Cardiac muscle cell (in vitro differentiated cells and primary cell): Measurements from ENCODE around the gene KIAA1191. TPM values are rescaled to one million over a fixed set of nuclear protein-coding genes. Genes with fewer than 3 reads are reported as not detected.

ENCODE experiments used
- polyA plus RNA-seq: library from polyadenylated mRNA; unstranded; fragments of >200 nt; fragmentation: Nextera tagmentation; extraction: Ambion mirVana; gene quantifications from 2 replicates; pipeline ENCODE4 v1.2.1, GENCODE V29; 2016
- total RNA-seq: library from RNA; depleted of rRNA; stranded (reverse); fragments of >200 nt; gene quantifications from 2 replicates; pipeline ENCODE4 v1.2.3, GENCODE V29; 2016

Gene KIAA1191
- total and polyA plus RNA-seq, 2 experiments from 2014 or later, result 118 to 134 TPM

Other genes with a start within 250 kb of the KIAA1191 start
- gene SIMC1, start 123.3 kb downstream of the KIAA1191 start, total RNA-seq, result 17.0 and 18.7 TPM in 2 replicates
- 21.4 and 33.1 TPM in 2 replicates for gene SIMC1, start 123.3 kb downstream of the KIAA1191 start, polyA plus RNA-seq
- gene ARL10, start 3.7 kb upstream of the KIAA1191 start, total RNA-seq, result 10.3 and 29.5 TPM in 2 replicates
- gene ARL10, start 3.7 kb upstream of the KIAA1191 start, polyA plus RNA-seq, result 7.8 and 9.6 TPM in 2 replicates
- 11.5 and 18.0 TPM in 2 replicates for gene NOP16, start 26.8 kb upstream of the KIAA1191 start, total RNA-seq
- gene NOP16, start 26.8 kb upstream of the KIAA1191 start, polyA plus RNA-seq, result 52.0 and 56.7 TPM in 2 replicates
- 203 and 313 TPM in 2 replicates for gene HIGD2A, start 27.0 kb upstream of the KIAA1191 start, total RNA-seq
- 273 and 388 TPM in 2 replicates for gene HIGD2A, start 27.0 kb upstream of the KIAA1191 start, polyA plus RNA-seq
- 187 and 224 TPM in 2 replicates for gene CLTB, start 54.8 kb upstream of the KIAA1191 start, total RNA-seq
- gene CLTB, start 54.8 kb upstream of the KIAA1191 start, polyA plus RNA-seq, result 159 and 222 TPM in 2 replicates
- gene FAF2, start 86.6 kb upstream of the KIAA1191 start, total RNA-seq, result 24.0 and 26.1 TPM in 2 replicates
- 29.0 and 29.8 TPM in 2 replicates for gene FAF2, start 86.6 kb upstream of the KIAA1191 start, polyA plus RNA-seq
- 45.5 and 77.6 TPM in 2 replicates for gene RNF44, start 175.6 kb upstream of the KIAA1191 start, total RNA-seq
- gene RNF44, start 175.6 kb upstream of the KIAA1191 start, polyA plus RNA-seq, result 16.1 and 29.1 TPM in 2 replicates
- 0.07 and 0.60 TPM in 2 replicates for gene CDHR2, start 187.6 kb upstream of the KIAA1191 start, total RNA-seq
- gene CDHR2, start 187.6 kb upstream of the KIAA1191 start, polyA plus RNA-seq, result 0.59 and 1.4 TPM in 2 replicates
- gene GPRIN1, start 248.4 kb upstream of the KIAA1191 start, total RNA-seq, result 0.27 and 0.63 TPM in 2 replicates
- gene GPRIN1, start 248.4 kb upstream of the KIAA1191 start, polyA plus RNA-seq, result 0.79 TPM in 2 replicates